ENCODE data around the gene RBM4.

DNA sequence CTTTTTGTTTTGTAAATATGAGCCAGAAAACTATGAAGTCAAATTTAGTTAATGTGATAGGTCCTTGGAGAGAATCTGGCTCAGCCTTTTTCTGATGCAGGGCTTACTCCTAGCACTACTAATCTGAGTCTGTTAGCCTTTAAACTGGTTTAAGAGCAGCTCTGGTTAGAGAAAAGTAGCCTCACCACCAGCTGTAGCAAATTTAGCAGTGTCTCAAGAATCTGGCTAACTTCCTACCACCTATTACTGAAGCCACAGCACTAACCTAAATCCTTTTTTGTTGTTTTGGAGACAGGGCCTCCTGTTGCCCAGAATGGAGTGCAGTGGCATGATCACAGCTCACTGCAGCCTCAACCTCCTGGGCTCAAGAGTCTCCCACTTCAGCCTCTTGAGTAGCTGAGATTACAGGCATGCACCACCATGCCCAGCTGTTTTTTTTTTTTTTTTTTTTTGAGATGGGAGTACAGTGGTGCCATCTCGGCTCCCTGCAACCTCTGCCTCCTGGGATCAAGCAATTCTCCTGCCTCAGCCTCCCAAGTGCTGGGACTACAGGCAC, 25.3 kb downstream of the RBM4 start:
- no peak for TF ChIP-seq ETS1 (CRISPR knock-in tag; IDR thresholded peaks at IDR 0.05)
- TF ChIP-seq ZNF317 (CRISPR knock-in tag; IDR thresholded peaks at IDR 0.05): no peak
- TF ChIP-seq ZNF777 (CRISPR knock-in tag; IDR thresholded peaks at IDR 0.05): no peak
- no peak for TF ChIP-seq SUZ12 (IDR thresholded peaks at IDR 0.05; ENCODE audit: low read depth, low read length)
- TF ChIP-seq ZNF776 (CRISPR knock-in tag; IDR thresholded peaks at IDR 0.05): no peak
- no peak for TF ChIP-seq RFXAP (CRISPR knock-in tag; IDR thresholded peaks at IDR 0.05; ENCODE audit: borderline replicate concordance)
- TF ChIP-seq, protein P1, sequence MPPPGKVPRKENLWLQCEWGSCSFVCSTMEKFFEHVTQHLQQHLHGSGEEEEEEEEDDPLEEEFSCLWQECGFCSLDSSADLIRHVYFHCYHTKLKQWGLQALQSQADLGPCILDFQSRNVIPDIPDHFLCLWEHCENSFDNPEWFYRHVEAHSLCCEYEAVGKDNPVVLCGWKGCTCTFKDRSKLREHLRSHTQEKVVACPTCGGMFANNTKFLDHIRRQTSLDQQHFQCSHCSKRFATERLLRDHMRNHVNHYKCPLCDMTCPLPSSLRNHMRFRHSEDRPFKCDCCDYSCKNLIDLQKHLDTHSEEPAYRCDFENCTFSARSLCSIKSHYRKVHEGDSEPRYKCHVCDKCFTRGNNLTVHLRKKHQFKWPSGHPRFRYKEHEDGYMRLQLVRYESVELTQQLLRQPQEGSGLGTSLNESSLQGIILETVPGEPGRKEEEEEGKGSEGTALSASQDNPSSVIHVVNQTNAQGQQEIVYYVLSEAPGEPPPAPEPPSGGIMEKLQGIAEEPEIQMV (CRISPR knock-in tag; IDR thresholded peaks at IDR 0.05; ENCODE audit: low read depth): no peak
- TF ChIP-seq, protein P2, sequence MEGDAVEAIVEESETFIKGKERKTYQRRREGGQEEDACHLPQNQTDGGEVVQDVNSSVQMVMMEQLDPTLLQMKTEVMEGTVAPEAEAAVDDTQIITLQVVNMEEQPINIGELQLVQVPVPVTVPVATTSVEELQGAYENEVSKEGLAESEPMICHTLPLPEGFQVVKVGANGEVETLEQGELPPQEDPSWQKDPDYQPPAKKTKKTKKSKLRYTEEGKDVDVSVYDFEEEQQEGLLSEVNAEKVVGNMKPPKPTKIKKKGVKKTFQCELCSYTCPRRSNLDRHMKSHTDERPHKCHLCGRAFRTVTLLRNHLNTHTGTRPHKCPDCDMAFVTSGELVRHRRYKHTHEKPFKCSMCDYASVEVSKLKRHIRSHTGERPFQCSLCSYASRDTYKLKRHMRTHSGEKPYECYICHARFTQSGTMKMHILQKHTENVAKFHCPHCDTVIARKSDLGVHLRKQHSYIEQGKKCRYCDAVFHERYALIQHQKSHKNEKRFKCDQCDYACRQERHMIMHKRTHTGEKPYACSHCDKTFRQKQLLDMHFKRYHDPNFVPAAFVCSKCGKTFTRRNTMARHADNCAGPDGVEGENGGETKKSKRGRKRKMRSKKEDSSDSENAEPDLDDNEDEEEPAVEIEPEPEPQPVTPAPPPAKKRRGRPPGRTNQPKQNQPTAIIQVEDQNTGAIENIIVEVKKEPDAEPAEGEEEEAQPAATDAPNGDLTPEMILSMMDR (CRISPR knock-in tag; IDR thresholded peaks at IDR 0.05): no peak
- no peak for TF ChIP-seq ADNP (CRISPR knock-in tag; IDR thresholded peaks at IDR 0.05)
- TF ChIP-seq ZNF407 (CRISPR knock-in tag; IDR thresholded peaks at IDR 0.05; ENCODE audit: not compliant biosample characterization): no peak

All from HepG2 (cell line).